ENCODE results near the gene NDFIP2.
"Not testable (repeated sequence)": the region's sequence is repeated elsewhere in the genome, so short reads cannot be mapped to it uniquely, and the experiment has no call there.

Gene NDFIP2

GRCh38 chr13:79585033-79585432 lies 104.1 kb downstream of the NDFIP2 start:
- in situ Hi-C loops (cut with MboI; ENCODE audit: low sequenced_read_pairs): no loop called here

- in situ Hi-C loops (cut with MboI; ENCODE audit: low sequenced_read_pairs): no loop called here
Observed at GRCh38 chr13:79589603-79590393, 108.8 kb downstream of the NDFIP2 start.

DNA sequence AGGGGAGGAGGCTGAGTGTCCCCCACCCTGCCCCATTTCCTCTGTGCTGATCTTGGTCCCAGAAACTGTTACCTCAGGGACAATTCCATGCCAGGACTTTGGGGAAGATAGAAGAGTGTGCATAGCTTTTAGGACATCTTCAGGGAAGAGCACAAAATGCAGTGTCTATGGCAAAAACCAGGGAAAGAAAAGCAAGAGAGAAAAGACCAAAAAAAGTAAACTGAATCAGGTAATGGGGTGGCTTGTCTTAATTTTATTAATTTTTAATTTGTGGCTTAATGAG lies 109.4 kb downstream of the NDFIP2 start:
- in situ Hi-C loops (cut with MboI; ENCODE audit: low sequenced_read_pairs): no loop called here

GRCh38 chr13:79591493-79591892 lies 110.5 kb downstream of the NDFIP2 start:
- in situ Hi-C loops (cut with MboI; ENCODE audit: low sequenced_read_pairs): no loop called here

- in situ Hi-C loops (cut with MboI; ENCODE audit: low sequenced_read_pairs): no loop called here
Observed at GRCh38 chr13:79593121-79593520, 112.2 kb downstream of the NDFIP2 start.

DNA sequence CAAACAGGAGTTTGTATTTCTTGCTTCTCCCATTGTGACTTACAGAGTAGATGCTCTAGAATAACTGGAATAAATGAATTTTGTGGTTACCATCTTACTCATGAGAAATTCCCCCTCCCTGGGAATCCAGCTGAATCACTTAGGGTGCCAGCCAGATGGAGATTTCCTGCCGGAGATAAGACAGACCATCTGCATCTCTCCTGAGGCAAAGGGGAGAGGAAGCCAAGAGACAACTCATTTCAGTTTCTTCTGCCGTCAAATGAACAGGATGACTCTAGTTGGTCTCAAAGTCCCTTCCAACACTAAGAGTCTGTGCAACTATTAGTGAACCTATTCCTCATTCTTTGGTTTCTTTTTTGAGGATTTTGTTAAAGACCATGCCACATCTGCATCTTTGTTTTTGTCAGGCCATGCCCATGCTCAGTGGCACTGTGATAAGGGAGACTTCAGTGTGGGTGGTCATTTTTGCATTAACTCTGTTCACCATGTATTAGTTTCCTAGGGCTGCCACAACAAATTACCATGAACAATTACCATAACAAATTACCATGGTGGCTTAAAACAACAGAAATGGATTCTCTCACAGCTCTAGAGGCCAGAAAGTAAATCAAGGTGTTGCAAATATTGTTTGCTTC lies 112.8 kb downstream of the NDFIP2 start:
- in situ Hi-C loops (cut with MboI; ENCODE audit: low sequenced_read_pairs): no loop called here

GRCh38 chr13:79600146-79600545 lies 119.2 kb downstream of the NDFIP2 start:
- in situ Hi-C loops (cut with MboI; ENCODE audit: low sequenced_read_pairs): not testable (repeated sequence)

GRCh38 chr13:79602936-79603335 lies 122.0 kb downstream of the NDFIP2 start:
- in situ Hi-C loops (cut with MboI; ENCODE audit: low sequenced_read_pairs): no loop called here

GRCh38 chr13:79604752-79605151 lies 123.8 kb downstream of the NDFIP2 start:
- in situ Hi-C loops (cut with MboI; ENCODE audit: low sequenced_read_pairs): no loop called here

All from HL-60/S4 treated with phorbol 12-myristate 13-acetate at 8.2 ng/mL for 4 days and 3 days (cell line).